Measurements from ENCODE around the gene BPIFB3.

DNA sequence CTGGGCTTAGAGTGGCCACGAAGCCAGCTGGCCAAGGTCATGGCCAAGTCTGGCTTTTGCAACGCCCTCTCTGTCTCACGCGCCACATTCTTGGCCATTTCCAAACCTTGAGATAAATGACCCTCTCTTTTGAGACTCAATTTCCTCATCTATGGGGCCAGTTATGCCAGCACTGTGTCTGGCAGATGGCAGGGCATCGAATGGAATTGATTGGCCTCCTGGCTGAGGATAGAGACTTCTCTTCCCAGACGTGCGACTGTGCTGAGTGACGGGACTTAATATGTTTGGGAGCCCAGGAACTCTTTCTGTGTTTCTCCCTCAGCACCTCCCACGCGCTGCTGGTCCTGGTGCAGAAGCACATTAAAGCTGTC lies 38.6 kb upstream of the BPIFB3 start:
- TF ChIP-seq, protein P1, sequence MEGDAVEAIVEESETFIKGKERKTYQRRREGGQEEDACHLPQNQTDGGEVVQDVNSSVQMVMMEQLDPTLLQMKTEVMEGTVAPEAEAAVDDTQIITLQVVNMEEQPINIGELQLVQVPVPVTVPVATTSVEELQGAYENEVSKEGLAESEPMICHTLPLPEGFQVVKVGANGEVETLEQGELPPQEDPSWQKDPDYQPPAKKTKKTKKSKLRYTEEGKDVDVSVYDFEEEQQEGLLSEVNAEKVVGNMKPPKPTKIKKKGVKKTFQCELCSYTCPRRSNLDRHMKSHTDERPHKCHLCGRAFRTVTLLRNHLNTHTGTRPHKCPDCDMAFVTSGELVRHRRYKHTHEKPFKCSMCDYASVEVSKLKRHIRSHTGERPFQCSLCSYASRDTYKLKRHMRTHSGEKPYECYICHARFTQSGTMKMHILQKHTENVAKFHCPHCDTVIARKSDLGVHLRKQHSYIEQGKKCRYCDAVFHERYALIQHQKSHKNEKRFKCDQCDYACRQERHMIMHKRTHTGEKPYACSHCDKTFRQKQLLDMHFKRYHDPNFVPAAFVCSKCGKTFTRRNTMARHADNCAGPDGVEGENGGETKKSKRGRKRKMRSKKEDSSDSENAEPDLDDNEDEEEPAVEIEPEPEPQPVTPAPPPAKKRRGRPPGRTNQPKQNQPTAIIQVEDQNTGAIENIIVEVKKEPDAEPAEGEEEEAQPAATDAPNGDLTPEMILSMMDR (optimal IDR thresholded peaks at IDR 0.05 in 1 of 3, IDR thresholded peaks at IDR 0.05 in 1 of 3, conservative IDR thresholded peaks at IDR 0.05 in 1 of 3; ENCODE audit: extremely low read depth in 1 of 3, insufficient read depth in 2 of 3, low read length in 3 of 3) = no peak
- TF ChIP-seq EZH2 (IDR thresholded peaks at IDR 0.05; ENCODE audit: low read length) = no peak
